Left ventricle myocardium superior (tissue), 1 donor: ENCODE results near the gene WNT7B. TPM values are rescaled to one million over a fixed set of nuclear protein-coding genes. Genes with fewer than 3 reads are reported as not detected.
A peak's percentile ranks its signal among the peaks of the same experiment; 100 is the strongest.

Experiments
- ATAC-seq: fragments of 200-7000 bp; cut with Tn5 transposase; one replicate; pipeline ENCODE4 v1.9.1; 2020; ENCODE audit warnings: mild to moderate bottlenecking, moderate library complexity
- DNase-seq: peaks from one replicate; pipeline ENCODE4 v3.0.0-alpha.2; 2020
- intact Hi-C: fragments of 100-400 bp; cut with micrococcal nuclease; formaldehyde crosslinking; loops from one replicate; pipeline ENCODE4 v1.11.0; 2022
- total RNA-seq: library from RNA; stranded (reverse); fragmentation: NEBNext Ultra II Directional; extraction: Animal tissue kit (Norgen Biotek cat#: 25700); gene quantifications from one replicate; pipeline ENCODE4 v1.2.1, GENCODE V29; 2021
- donor health status: DM: no; HTN: yes; CAD: no; lungs with severe emphysema.

Gene WNT7B
- total RNA-seq, 1 donor from 2014 or later, result not detected

GRCh38 chr22:45945621-45946106 lies 31.3 kb downstream of the WNT7B start:
- no peak for DNase-seq
- no peak for ATAC-seq
- intact Hi-C loops, result no loop called here

- ATAC-seq (no peak), DNase-seq (no peak)
- intact Hi-C loops, result no loop called here
These were observed 34.0 kb downstream of the WNT7B start for GRCh38 chr22:45942787-45943493.

GRCh38 chr22:45942344-45942743 lies 34.6 kb downstream of the WNT7B start:
- intact Hi-C loops, result no loop called here
- DNase-seq (no peak), ATAC-seq (no peak)

- ATAC-seq, result no peak
These were observed 38.0 kb downstream of the WNT7B start for GRCh38 chr22:45938913-45939312.

GRCh38 chr22:45937960-45938359 lies 39.0 kb downstream of the WNT7B start:
- DNase-seq, result no peak
- intact Hi-C loops, result no loop called here
- ATAC-seq, result no peak

More at GRCh38 chr22:45938913-45939312, 38.0 kb downstream of the WNT7B start:
- intact Hi-C loops, result no loop called here
- DNase-seq, result no peak

- ATAC-seq, result no peak
- no peak for DNase-seq
- intact Hi-C loops, result no loop called here
These were observed 41.4 kb downstream of the WNT7B start for GRCh38 chr22:45935573-45935972.

- intact Hi-C loops, result no loop called here
- ATAC-seq (peak; percentile 23), DNase-seq (peak; percentile 45)
These were observed 42.2 kb downstream of the WNT7B start for GRCh38 chr22:45934659-45935341.

GRCh38 chr22:45934168-45934564 lies 42.8 kb downstream of the WNT7B start:
- ATAC-seq (no peak), DNase-seq (no peak)
- intact Hi-C loops, result no loop called here

- ATAC-seq (no peak), DNase-seq (no peak)
- intact Hi-C loops, result no loop called here
These were observed 43.3 kb downstream of the WNT7B start for GRCh38 chr22:45933506-45934167.

GRCh38 chr22:45932071-45932470 lies 44.9 kb downstream of the WNT7B start:
- intact Hi-C loops, result no loop called here
- ATAC-seq (no peak), DNase-seq (no peak)

GRCh38 chr22:45931042-45931441 lies 45.9 kb downstream of the WNT7B start:
- ATAC-seq, result no peak
- no peak for DNase-seq
- intact Hi-C loops, result no loop called here

- ATAC-seq (no peak), DNase-seq (no peak)
- intact Hi-C loops, result no loop called here
These were observed 46.6 kb downstream of the WNT7B start for GRCh38 chr22:45930324-45930723.

GRCh38 chr22:45929649-45930048 lies 47.3 kb downstream of the WNT7B start:
- ATAC-seq (no peak), DNase-seq (no peak)
- intact Hi-C loops, result no loop called here

- ATAC-seq (no peak), DNase-seq (no peak)
- intact Hi-C loops, result no loop called here
These were observed 48.1 kb downstream of the WNT7B start for GRCh38 chr22:45928726-45929368.

GRCh38 chr22:45927059-45927458 lies 49.9 kb downstream of the WNT7B start:
- intact Hi-C loops, result no loop called here
- ATAC-seq, result no peak
- no peak for DNase-seq

GRCh38 chr22:45926433-45926832 lies 50.5 kb downstream of the WNT7B start:
- intact Hi-C loops, result no loop called here
- DNase-seq, result no peak
- no peak for ATAC-seq

- intact Hi-C loops, result no loop called here
- DNase-seq (no peak), ATAC-seq (no peak)
These were observed 51.1 kb downstream of the WNT7B start for GRCh38 chr22:45925811-45926351.

- ATAC-seq (no peak), DNase-seq (no peak)
- intact Hi-C loops, result no loop called here
These were observed 53.1 kb downstream of the WNT7B start for GRCh38 chr22:45923835-45924234.

GRCh38 chr22:45923212-45923611 lies 53.8 kb downstream of the WNT7B start:
- DNase-seq (no peak), ATAC-seq (no peak)
- intact Hi-C loops, result no loop called here

GRCh38 chr22:45922661-45923060 lies 54.3 kb downstream of the WNT7B start:
- no peak for ATAC-seq
- DNase-seq, result no peak
- intact Hi-C loops, result no loop called here
